Calu3 (cell line): Measurements from ENCODE around the gene PCGF1. TPM values are rescaled to one million over a fixed set of nuclear protein-coding genes. Genes with fewer than 3 reads are reported as not detected.
"Not testable (repeated sequence)": the region's sequence is repeated elsewhere in the genome, so short reads cannot be mapped to it uniquely, and the experiment has no call there.

Experiments
- BruUV-seq: library from RNA; stranded (reverse); fragments of 400-500 nt; replicated peaks from 2 replicates; lab custom pipeline; 2021; lab: Mats Ljungman, UMichigan
- CTCF ChIA-PET: fragments of 300-600 bp; sonication (Branson Sonifier 250); formaldehyde crosslinking; loops from one replicate; lab custom pipeline; 2022; ENCODE audit warnings: antibody characterized with exemption; lab: Charles Lee
- DNase-seq: peaks from one replicate; pipeline ENCODE4 v3.0.0; 2022
- H3K27ac Mint-ChIP-seq: one replicate; pipeline ENCODE4 v1.8.0; 2022; ENCODE audit warnings: mixed read lengths; ENCODE audit not compliant: unreplicated experiment
- H3K27me3 Mint-ChIP-seq: one replicate; pipeline ENCODE4 v1.8.0; 2022; ENCODE audit warnings: mixed read lengths; ENCODE audit not compliant: unreplicated experiment
- H3K36me3 Mint-ChIP-seq: one replicate; pipeline ENCODE4 v1.8.0; 2022; ENCODE audit warnings: mild to moderate bottlenecking, moderate library complexity, mixed read lengths; ENCODE audit not compliant: insufficient read depth, unreplicated experiment
- H3K4me1 Mint-ChIP-seq: one replicate; pipeline ENCODE4 v1.8.0; 2022; ENCODE audit warnings: mild to moderate bottlenecking, low read depth, mixed read lengths; ENCODE audit not compliant: unreplicated experiment
- H3K4me3 Mint-ChIP-seq: one replicate; pipeline ENCODE4 v1.8.0; 2022; ENCODE audit warnings: mild to moderate bottlenecking, low read depth, moderate library complexity, mixed read lengths; ENCODE audit not compliant: unreplicated experiment
- H3K9me3 Mint-ChIP-seq: one replicate; pipeline ENCODE4 v1.8.0; 2022; ENCODE audit warnings: low read depth, mixed read lengths; ENCODE audit not compliant: unreplicated experiment
- intact Hi-C: fragments of 100-400 bp; cut with micrococcal nuclease; formaldehyde crosslinking; loops from one replicate; pipeline ENCODE4 v1.10.0; 2022; ENCODE audit not compliant: unreplicated experiment
- total RNA-seq: library from RNA; stranded (reverse); gene quantifications from 2 replicates; pipeline ENCODE4 v1.2.3, GENCODE V29; 2022
- TF ChIP-seq, protein P1 (sequence below): fragments of 200-600 bp; IDR thresholded peaks from one replicate; pipeline ENCODE4 v1.8.0; 2022; ENCODE audit warnings: antibody characterized with exemption; ENCODE audit not compliant: unreplicated experiment

The PCGF1 gene
- total RNA-seq, 1 experiment from 2014 or later, result 25.9 TPM

GRCh38 chr2:74464406-74464805 lies 43.1 kb downstream of the PCGF1 start:
- Mint-ChIP-seq H3K27me3 (no peaks in the 10 kb centered on the region), H3K27ac (peak overlapping the region; percentile 93), H3K4me1 (peaks cover 11% of the 10 kb centered on the region), H3K9me3 (no peaks in the 10 kb centered on the region), H3K4me3 (peak overlapping the region; percentile 94), H3K36me3 (peaks cover 65% of the 10 kb centered on the region)
- no TSS peak for BruUV-seq
- no peak for DNase-seq
- CTCF ChIA-PET, result no interaction called here
- TF ChIP-seq, protein P1, sequence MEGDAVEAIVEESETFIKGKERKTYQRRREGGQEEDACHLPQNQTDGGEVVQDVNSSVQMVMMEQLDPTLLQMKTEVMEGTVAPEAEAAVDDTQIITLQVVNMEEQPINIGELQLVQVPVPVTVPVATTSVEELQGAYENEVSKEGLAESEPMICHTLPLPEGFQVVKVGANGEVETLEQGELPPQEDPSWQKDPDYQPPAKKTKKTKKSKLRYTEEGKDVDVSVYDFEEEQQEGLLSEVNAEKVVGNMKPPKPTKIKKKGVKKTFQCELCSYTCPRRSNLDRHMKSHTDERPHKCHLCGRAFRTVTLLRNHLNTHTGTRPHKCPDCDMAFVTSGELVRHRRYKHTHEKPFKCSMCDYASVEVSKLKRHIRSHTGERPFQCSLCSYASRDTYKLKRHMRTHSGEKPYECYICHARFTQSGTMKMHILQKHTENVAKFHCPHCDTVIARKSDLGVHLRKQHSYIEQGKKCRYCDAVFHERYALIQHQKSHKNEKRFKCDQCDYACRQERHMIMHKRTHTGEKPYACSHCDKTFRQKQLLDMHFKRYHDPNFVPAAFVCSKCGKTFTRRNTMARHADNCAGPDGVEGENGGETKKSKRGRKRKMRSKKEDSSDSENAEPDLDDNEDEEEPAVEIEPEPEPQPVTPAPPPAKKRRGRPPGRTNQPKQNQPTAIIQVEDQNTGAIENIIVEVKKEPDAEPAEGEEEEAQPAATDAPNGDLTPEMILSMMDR, result no peak
- intact Hi-C loops, result no loop called here

DNA sequence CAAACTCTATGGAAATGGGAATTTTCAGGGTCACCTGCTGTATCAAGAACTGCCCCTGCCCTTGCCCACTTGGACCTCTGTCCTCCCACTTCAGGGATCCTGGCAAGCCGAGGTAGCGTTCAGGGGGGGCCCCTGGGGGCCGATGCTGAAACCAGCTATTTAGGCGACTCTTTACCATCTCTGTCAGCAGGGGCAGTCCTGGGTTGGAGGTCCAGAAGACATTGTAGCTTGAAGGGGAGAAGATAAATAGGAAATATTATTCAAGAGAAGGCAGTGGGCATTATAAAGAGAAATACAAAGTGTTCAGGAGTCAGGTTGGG lies 44.7 kb downstream of the PCGF1 start:
- Mint-ChIP-seq H3K9me3 (no peaks in the 10 kb centered on the region), H3K36me3 (peaks cover 82% of the 10 kb centered on the region), H3K27ac (no peak overlapping the region), H3K4me3 (no peak overlapping the region), H3K4me1 (peaks cover 14% of the 10 kb centered on the region), H3K27me3 (no peaks in the 10 kb centered on the region)
- no TSS peak for BruUV-seq
- no peak for DNase-seq
- CTCF ChIA-PET, result no interaction called here
- TF ChIP-seq, protein P1, result no peak
- intact Hi-C loops, result no loop called here

DNA sequence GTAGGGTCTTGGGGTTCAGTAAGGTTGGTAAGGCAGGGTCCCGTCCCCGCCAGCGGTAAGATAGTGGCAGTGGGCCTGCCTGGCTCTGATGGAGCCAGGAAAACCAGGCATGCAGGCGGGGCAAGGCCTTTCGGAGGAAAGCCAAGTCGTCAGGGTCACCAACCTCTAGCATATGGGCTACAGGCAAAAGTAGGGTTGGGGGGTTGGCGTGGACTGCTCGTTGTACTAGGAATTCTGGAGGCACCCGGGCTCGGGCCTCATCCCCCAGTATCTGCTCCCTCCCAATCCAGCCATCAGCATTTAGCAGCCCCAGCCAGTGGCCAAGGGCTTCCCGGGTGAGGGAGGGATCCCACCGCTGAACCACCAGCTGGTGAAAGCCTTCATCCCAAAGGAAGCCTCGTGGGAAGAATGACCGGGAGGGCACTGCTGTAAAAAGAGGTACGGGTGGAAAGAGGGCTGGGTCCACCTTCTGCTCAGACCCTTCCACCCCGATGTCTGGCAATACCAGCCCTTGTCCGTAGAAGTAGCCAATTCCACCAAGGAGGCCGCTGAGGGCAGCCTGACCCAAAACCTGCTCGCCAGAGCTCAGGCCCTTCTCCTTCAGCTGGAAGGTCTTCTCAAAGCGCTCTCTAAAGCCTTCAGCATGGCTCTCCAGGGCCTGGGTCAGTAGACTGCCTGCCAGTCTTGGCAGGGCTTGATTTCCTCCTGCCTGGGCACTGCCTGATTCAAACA lies 45.3 kb downstream of the PCGF1 start:
- intact Hi-C loops, result no loop called here
- H3K27me3 Mint-ChIP-seq, result no peaks in the 10 kb centered on the region
- CTCF ChIA-PET, result no interaction called here
- H3K27ac Mint-ChIP-seq, result no peak overlapping the region
- H3K4me1 Mint-ChIP-seq, result peaks cover 18% of the 10 kb centered on the region
- no peak for DNase-seq
- no peak overlapping the region for H3K4me3 Mint-ChIP-seq
- TF ChIP-seq, protein P1, result no peak
- no TSS peak for BruUV-seq
- peaks cover 87% of the 10 kb centered on the region for H3K36me3 Mint-ChIP-seq
- no peaks in the 10 kb centered on the region for H3K9me3 Mint-ChIP-seq

- BruUV-seq, result no TSS peak
- Mint-ChIP-seq H3K36me3 (peaks cover 92% of the 10 kb centered on the region), H3K27me3 (no peaks in the 10 kb centered on the region), H3K4me1 (peaks cover 26% of the 10 kb centered on the region), H3K4me3 (no peak overlapping the region), H3K27ac (no peak overlapping the region), H3K9me3 (no peaks in the 10 kb centered on the region)
- CTCF ChIA-PET, result no interaction called here
- TF ChIP-seq, protein P1, result peak; percentile 36
- intact Hi-C loops, result no loop called here
- DNase-seq, result peak; percentile 40
These were observed 46.1 kb downstream of the PCGF1 start for GRCh38 chr2:74461187-74462053.

- peaks cover 38% of the 10 kb centered on the region for H3K4me1 Mint-ChIP-seq
- DNase-seq, intact Hi-C loops, BruUV-seq, H3K27me3 Mint-ChIP-seq, H3K9me3 Mint-ChIP-seq, CTCF ChIA-PET: not testable (repeated sequence)
- H3K36me3 Mint-ChIP-seq, result peaks cover 95% of the 10 kb centered on the region
- H3K27ac Mint-ChIP-seq, result peak overlapping the region; percentile 94
- peak overlapping the region; percentile 83 for H3K4me3 Mint-ChIP-seq
These were observed 47.3 kb downstream of the PCGF1 start for GRCh38 chr2:74460187-74460586.

DNA sequence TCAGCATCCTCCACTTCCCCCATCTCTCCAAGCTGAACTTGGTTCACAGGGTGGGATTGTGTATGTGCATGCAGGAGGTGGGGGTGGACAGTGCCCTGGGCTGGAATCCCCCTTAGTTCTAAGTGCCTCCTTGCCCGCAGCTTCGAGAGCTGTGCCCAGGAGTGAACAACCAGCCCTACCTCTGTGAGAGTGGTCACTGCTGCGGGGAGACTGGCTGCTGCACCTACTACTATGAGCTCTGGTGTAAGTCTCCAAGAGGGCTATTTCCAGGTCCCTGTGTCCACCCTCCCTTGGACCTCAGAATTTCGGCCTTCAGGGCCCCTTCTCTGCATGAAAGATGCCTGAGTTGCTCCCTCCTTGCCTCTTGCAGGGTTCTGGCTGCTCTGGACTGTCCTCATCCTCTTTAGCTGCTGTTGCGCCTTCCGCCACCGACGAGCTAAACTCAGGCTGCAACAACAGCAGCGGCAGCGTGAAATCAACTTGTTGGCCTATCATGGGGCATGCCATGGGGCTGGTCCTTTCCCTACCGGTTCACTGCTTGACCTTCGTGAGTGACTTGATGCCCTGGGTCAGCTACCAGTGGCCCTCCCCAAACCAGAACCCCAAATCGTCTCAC lies 47.9 kb downstream of the PCGF1 start:
- CTCF ChIA-PET, intact Hi-C loops, H3K27me3 Mint-ChIP-seq, BruUV-seq, DNase-seq, H3K9me3 Mint-ChIP-seq: not testable (repeated sequence)
- Mint-ChIP-seq H3K36me3 (peaks cover 95% of the 10 kb centered on the region), H3K27ac (peak overlapping the region; percentile 94), H3K4me1 (peaks cover 42% of the 10 kb centered on the region), H3K4me3 (peak overlapping the region; percentile 83)
